Measurements from ENCODE around the gene CCL4. TPM values are rescaled to one million over a fixed set of nuclear protein-coding genes. Genes with fewer than 3 reads are reported as not detected.

Gene CCL4
- total RNA-seq, 1 donor = 0.36 TPM

DNA sequence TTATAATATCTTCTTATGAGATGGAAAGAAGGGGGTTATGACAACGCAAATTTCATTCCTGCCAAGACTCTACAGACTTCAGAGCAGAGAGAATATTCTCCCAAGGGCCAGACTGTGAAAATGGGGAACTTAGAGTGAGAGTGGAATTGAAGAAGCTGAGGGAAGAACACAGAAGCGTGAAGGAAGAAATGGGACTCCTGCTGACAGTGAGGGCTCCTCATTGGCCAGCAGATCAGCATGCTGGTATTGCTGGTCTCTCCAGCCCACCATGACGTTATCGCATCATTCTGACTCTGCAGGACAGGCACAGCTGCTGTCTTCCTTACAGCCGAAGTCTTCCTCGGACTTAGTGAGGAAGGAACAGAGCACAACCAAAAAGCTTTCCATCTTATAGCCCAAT lies 24.3 kb downstream of the CCL4 start:
- H3K9me3 ChIP-seq (ENCODE audit: low read depth, low read length) = peaks cover 8% of the 10 kb centered on the region
- no peak overlapping the region for H2AFZ ChIP-seq (ENCODE audit: low read length)
- H4K20me1 ChIP-seq (ENCODE audit: insufficient read depth, low read length) = no peaks in the 10 kb centered on the region
- H3K4me3 ChIP-seq (ENCODE audit: insufficient read depth, low read length) = no peak overlapping the region
- TF ChIP-seq CTCF (IDR thresholded peaks at IDR 0.05; ENCODE audit: extremely low read depth, low read depth, low read length) = no peak
- no peaks in the 10 kb centered on the region for H3K36me3 ChIP-seq (ENCODE audit: insufficient read depth, low read length)
- H3K79me2 ChIP-seq (ENCODE audit: insufficient read depth, low read length) = no peaks in the 10 kb centered on the region
- no peaks in the 10 kb centered on the region for H3K4me1 ChIP-seq (ENCODE audit: insufficient read depth, low read length)
- no peak overlapping the region for H3K27ac ChIP-seq (ENCODE audit: low read depth, low read length)
- H3K27me3 ChIP-seq (ENCODE audit: insufficient read depth, low read length) = no peaks in the 10 kb centered on the region
- no peak overlapping the region for H3K4me2 ChIP-seq (ENCODE audit: insufficient read depth, low read length)
- no peak for DNase-seq (ENCODE audit: insufficient read length, low spot score, missing footprints)

DNA sequence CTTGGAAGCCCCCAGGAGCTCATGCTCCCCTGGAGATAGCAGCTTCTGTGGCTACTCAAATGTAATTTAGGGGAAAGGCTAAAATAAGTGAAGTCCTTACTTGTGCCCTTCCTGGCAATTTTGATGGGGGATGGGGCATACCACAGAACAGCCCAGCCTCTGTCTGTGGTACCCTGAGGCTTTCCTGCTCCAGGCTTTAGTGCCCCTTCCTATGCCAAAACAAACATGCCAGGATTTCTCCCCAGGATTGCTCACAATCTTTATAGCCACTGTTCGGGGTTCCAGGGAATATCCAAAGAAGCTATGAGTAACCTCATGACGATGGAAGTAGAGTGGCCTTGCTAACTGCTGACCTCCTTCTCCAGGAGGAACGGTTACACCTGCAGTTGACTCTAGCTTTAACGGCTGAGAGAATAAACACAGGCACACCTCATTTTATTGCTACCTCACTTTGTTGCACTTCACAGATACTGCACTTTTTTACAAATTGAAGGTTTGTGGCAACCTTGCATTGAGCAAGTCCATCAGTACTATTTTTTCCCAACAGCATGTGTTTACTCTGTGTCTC lies 24.9 kb downstream of the CCL4 start:
- no peak for TF ChIP-seq CTCF (IDR thresholded peaks at IDR 0.05; ENCODE audit: extremely low read depth, low read depth, low read length)
- H2AFZ ChIP-seq (ENCODE audit: low read length) = no peak overlapping the region
- H3K36me3 ChIP-seq (ENCODE audit: insufficient read depth, low read length) = no peaks in the 10 kb centered on the region

GRCh38 chr17:36129616-36130015 lies 26.0 kb downstream of the CCL4 start:
- H3K4me2 ChIP-seq (ENCODE audit: insufficient read depth, low read length) = no peak overlapping the region
- H3K36me3 ChIP-seq (ENCODE audit: insufficient read depth, low read length) = no peaks in the 10 kb centered on the region
- no peaks in the 10 kb centered on the region for H3K79me2 ChIP-seq (ENCODE audit: insufficient read depth, low read length)
- no peaks in the 10 kb centered on the region for H3K27me3 ChIP-seq (ENCODE audit: insufficient read depth, low read length)
- H3K27ac ChIP-seq (ENCODE audit: low read depth, low read length) = no peak overlapping the region
- H3K9me3 ChIP-seq (ENCODE audit: low read depth, low read length) = peaks cover 8% of the 10 kb centered on the region
- no peaks in the 10 kb centered on the region for H4K20me1 ChIP-seq (ENCODE audit: insufficient read depth, low read length)
- H3K4me1 ChIP-seq (ENCODE audit: insufficient read depth, low read length) = no peaks in the 10 kb centered on the region
- H3K4me3 ChIP-seq (ENCODE audit: insufficient read depth, low read length) = no peak overlapping the region
- H2AFZ ChIP-seq (ENCODE audit: low read length) = no peak overlapping the region
- no peak for TF ChIP-seq CTCF (IDR thresholded peaks at IDR 0.05; ENCODE audit: extremely low read depth, low read depth, low read length)
- DNase-seq (ENCODE audit: insufficient read length, low spot score, missing footprints) = no peak

More for the DNA sequence above, 24.9 kb downstream of the CCL4 start:
- Histone ChIP-seq H3K4me3 (ENCODE audit: insufficient read depth, low read length) (no peak overlapping the region), H3K79me2 (ENCODE audit: insufficient read depth, low read length) (no peaks in the 10 kb centered on the region), H3K27ac (ENCODE audit: low read depth, low read length) (no peak overlapping the region), H3K9me3 (ENCODE audit: low read depth, low read length) (peaks cover 8% of the 10 kb centered on the region), H3K4me1 (ENCODE audit: insufficient read depth, low read length) (no peaks in the 10 kb centered on the region), H3K4me2 (ENCODE audit: insufficient read depth, low read length) (no peak overlapping the region), H3K27me3 (ENCODE audit: insufficient read depth, low read length) (no peaks in the 10 kb centered on the region), H4K20me1 (ENCODE audit: insufficient read depth, low read length) (no peaks in the 10 kb centered on the region)
- DNase-seq (ENCODE audit: insufficient read length, low spot score, missing footprints) = no peak

- H3K36me3 ChIP-seq (ENCODE audit: insufficient read depth, low read length) = no peaks in the 10 kb centered on the region
- H2AFZ ChIP-seq (ENCODE audit: low read length) = no peak overlapping the region
- no peak overlapping the region for H3K27ac ChIP-seq (ENCODE audit: low read depth, low read length)
- no peak overlapping the region for H3K4me3 ChIP-seq (ENCODE audit: insufficient read depth, low read length)
- no peaks in the 10 kb centered on the region for H3K27me3 ChIP-seq (ENCODE audit: insufficient read depth, low read length)
- no peak for TF ChIP-seq CTCF (IDR thresholded peaks at IDR 0.05; ENCODE audit: extremely low read depth, low read depth, low read length)
- no peaks in the 10 kb centered on the region for H3K4me1 ChIP-seq (ENCODE audit: insufficient read depth, low read length)
- no peak overlapping the region for H3K4me2 ChIP-seq (ENCODE audit: insufficient read depth, low read length)
- peaks cover 3% of the 10 kb centered on the region for H3K9me3 ChIP-seq (ENCODE audit: low read depth, low read length)
- no peaks in the 10 kb centered on the region for H4K20me1 ChIP-seq (ENCODE audit: insufficient read depth, low read length)
- no peaks in the 10 kb centered on the region for H3K79me2 ChIP-seq (ENCODE audit: insufficient read depth, low read length)
- DNase-seq (ENCODE audit: insufficient read length, low spot score, missing footprints) = no peak
Measured at GRCh38 chr17:36130346-36130745, 26.7 kb downstream of the CCL4 start.

Data from osteoblast (primary cell).